ENCODE data around the gene SLC45A1. TPM values are rescaled to one million over a fixed set of nuclear protein-coding genes. Genes with fewer than 3 reads are reported as not detected.

The SLC45A1 gene
- total and polyA plus RNA-seq, 2 of the 4 experiments (the other 2 are of a cell fraction), result 0.72 to 3.9 TPM

DNA sequence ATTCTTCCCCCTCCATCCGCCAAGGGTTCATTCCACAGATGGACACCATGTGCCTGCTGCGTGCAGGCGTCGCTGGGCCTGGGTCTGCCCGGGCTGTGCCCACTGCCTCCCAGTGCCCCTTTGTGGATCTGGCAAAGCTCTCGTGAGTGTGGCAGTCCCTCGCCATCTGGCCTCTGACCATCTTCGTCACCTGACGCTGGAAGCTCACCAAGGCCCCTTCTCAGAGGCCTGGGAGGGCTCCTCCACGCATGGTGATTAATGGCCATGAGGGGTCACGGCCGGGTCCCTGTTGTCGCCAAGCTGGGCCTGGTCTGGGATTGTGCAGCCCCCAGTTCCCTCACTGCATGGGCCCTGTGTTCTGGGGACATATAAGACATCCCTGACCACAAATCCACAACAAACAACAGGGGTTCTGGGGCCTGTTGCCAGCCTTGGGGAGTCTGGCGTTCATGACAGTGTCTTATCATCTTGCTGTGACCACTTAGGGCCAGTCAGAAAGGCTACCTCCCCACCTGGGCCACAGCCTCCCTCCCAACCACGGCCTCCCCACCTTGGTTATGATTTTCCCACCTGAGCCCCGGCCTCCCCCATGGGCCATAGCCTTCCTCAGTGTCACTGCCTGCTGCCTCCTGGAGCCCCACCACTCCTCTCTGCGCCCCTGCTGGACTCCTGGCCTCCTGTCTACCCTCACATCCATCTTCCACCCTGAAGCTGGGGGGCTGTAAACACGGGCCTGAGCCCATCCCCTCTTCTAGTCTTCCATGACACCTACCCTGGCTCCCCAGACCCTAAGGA lies 27.9 kb downstream of the SLC45A1 start:
- no peak overlapping the region for H3K56ac ChIP-seq (ENCODE audit: extremely low read depth, insufficient read depth, low read length)
- no peak overlapping the region for H3K9ac ChIP-seq (ENCODE audit: low read depth, low read length)
- peak overlapping the region; percentile 17 for H2AFZ ChIP-seq (replicated peaks; ENCODE audit: low read length, poor library complexity)
- H3K27ac ChIP-seq (ENCODE audit: insufficient read depth, low read length), result no peak overlapping the region
- H3K4me1 ChIP-seq (ENCODE audit: control insufficient read depth, insufficient read depth, low read length), result peaks cover 17% of the 10 kb centered on the region
- H3K27me3 ChIP-seq (ENCODE audit: control insufficient read depth, insufficient read depth, low read length), result no peaks in the 10 kb centered on the region
- no peak for ATAC-seq (ENCODE audit: low read depth)
- 0 out of 4 replicates have a peak, but pooled peaks cover 0 to 3% of the 10 kb centered on the region in 2 experiments for H3K79me1 ChIP-seq (ENCODE audit: low read depth in 1 of 2, low read length in 2 of 2)
- ChIA-PET CTCF (interaction anchor here (0.5 kb wide), 1 partner anchor 107 kb away, joined by 3 read pairs; no protein-coding TSS in a partner anchor), POLR2A (ENCODE audit: unreplicated experiment) (no interaction called here)
- H2BK120ac ChIP-seq (ENCODE audit: low read depth, low read length), result peak overlapping the region; percentile 28; the same call in 1 of the 2 replicates
- H4K8ac ChIP-seq (ENCODE audit: low read depth in 2 of 2, low read length in 2 of 2), result no peak overlapping the region
- peak overlapping the region; percentile 61 for H4K91ac ChIP-seq (ENCODE audit: insufficient read depth, low read depth, low read length)
- no peak overlapping the region for H2BK5ac ChIP-seq (ENCODE audit: low read depth, low read length, poor library complexity, severe bottlenecking)
- TF ChIP-seq, protein P1, sequence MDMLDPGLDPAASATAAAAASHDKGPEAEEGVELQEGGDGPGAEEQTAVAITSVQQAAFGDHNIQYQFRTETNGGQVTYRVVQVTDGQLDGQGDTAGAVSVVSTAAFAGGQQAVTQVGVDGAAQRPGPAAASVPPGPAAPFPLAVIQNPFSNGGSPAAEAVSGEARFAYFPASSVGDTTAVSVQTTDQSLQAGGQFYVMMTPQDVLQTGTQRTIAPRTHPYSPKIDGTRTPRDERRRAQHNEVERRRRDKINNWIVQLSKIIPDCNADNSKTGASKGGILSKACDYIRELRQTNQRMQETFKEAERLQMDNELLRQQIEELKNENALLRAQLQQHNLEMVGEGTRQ (IDR thresholded peaks at IDR 0.05; ENCODE audit: low read depth, low read length), result no peak
- TF ChIP-seq RAD21 (IDR thresholded peaks at IDR 0.05; ENCODE audit: low read length) (no peak), MAZ (IDR thresholded peaks at IDR 0.05; ENCODE audit: borderline replicate concordance, low read depth, low read length) (no peak), SMC3 (IDR thresholded peaks at IDR 0.05; ENCODE audit: low read depth, low read length) (no peak), BHLHE40 (IDR thresholded peaks at IDR 0.05; ENCODE audit: low read depth, low read length) (no peak), RCOR1 (IDR thresholded peaks at IDR 0.05; ENCODE audit: insufficient replicate concordance, low read length) (no peak), CHD1 (IDR thresholded peaks at IDR 0.05; ENCODE audit: low read depth, low read length) (no peak), CEBPB (IDR thresholded peaks at IDR 0.05; ENCODE audit: low read depth, low read length) (no peak), RFX5 (IDR thresholded peaks at IDR 0.05; ENCODE audit: low read depth, low read length) (no peak), MXI1 (IDR thresholded peaks at IDR 0.05; ENCODE audit: borderline replicate concordance, low read depth, low read length) (no peak), FOS (IDR thresholded peaks at IDR 0.05; ENCODE audit: low read depth, low read length) (no peak), NFE2L2 (IDR thresholded peaks at IDR 0.05; ENCODE audit: low read depth, low read length) (no peak)
- TF ChIP-seq, protein P2, sequence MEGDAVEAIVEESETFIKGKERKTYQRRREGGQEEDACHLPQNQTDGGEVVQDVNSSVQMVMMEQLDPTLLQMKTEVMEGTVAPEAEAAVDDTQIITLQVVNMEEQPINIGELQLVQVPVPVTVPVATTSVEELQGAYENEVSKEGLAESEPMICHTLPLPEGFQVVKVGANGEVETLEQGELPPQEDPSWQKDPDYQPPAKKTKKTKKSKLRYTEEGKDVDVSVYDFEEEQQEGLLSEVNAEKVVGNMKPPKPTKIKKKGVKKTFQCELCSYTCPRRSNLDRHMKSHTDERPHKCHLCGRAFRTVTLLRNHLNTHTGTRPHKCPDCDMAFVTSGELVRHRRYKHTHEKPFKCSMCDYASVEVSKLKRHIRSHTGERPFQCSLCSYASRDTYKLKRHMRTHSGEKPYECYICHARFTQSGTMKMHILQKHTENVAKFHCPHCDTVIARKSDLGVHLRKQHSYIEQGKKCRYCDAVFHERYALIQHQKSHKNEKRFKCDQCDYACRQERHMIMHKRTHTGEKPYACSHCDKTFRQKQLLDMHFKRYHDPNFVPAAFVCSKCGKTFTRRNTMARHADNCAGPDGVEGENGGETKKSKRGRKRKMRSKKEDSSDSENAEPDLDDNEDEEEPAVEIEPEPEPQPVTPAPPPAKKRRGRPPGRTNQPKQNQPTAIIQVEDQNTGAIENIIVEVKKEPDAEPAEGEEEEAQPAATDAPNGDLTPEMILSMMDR (conservative IDR thresholded peaks at IDR 0.05; ENCODE audit: low read depth, low read length), result no peak
- TF ChIP-seq, protein P3, sequence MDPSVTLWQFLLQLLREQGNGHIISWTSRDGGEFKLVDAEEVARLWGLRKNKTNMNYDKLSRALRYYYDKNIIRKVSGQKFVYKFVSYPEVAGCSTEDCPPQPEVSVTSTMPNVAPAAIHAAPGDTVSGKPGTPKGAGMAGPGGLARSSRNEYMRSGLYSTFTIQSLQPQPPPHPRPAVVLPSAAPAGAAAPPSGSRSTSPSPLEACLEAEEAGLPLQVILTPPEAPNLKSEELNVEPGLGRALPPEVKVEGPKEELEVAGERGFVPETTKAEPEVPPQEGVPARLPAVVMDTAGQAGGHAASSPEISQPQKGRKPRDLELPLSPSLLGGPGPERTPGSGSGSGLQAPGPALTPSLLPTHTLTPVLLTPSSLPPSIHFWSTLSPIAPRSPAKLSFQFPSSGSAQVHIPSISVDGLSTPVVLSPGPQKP (IDR thresholded peaks at IDR 0.05; ENCODE audit: borderline replicate concordance, low read depth, low read length), result no peak
- WGBS, 2 experiments (ENCODE audit: extremely low coverage in 2 of 2, insufficient read length in 1 of 2), result 91% methylated on average over 9 of the region's 18 CpGs; no CpG with 5 or more reads in 1 of the 2 experiments
- H3K4ac ChIP-seq (ENCODE audit: low read depth, low read length), result peak overlapping the region; percentile 41; the same call in 1 of the 2 replicates
- H2AK9ac ChIP-seq (replicated peaks; ENCODE audit: low read depth, low read length, poor library complexity), result peak overlapping the region; percentile 52
- peaks cover 15% of the 10 kb centered on the region for H3K9me1 ChIP-seq (ENCODE audit: insufficient read depth, low read length)
- no peak for DNase-seq
- no peak overlapping the region for H3K4me2 ChIP-seq (ENCODE audit: low read depth, low read length)
- H3K18ac ChIP-seq (ENCODE audit: low read depth, low read length), result no peak overlapping the region
- no peak overlapping the region for H2BK20ac ChIP-seq (ENCODE audit: low read depth, low read length)
- no TSS peak for BruUV-seq (replicated peaks)
- peak overlapping the region; percentile 87; the same call in 1 of the 3 replicates for H2BK15ac ChIP-seq (ENCODE audit: low read depth, low read length)
- in situ Hi-C loops (cut with MboI; ENCODE audit: low sequenced_read_pairs), result no loop called here
- H3K14ac ChIP-seq (replicated peaks; ENCODE audit: low read depth, low read length), result no peak overlapping the region
- no peaks in the 10 kb centered on the region for H3K9me3 ChIP-seq (ENCODE audit: control insufficient read depth, insufficient read depth, low read length)
- no peaks in the 10 kb centered on the region for H4K20me1 ChIP-seq (ENCODE audit: insufficient read depth, low read length)
- no peak overlapping the region for H3K4me3 ChIP-seq (ENCODE audit: insufficient read depth, low read depth, low read length)
- H3K23ac ChIP-seq (ENCODE audit: low read depth, low read length), result no peak overlapping the region
- peak overlapping the region; percentile 3 for H2AK5ac ChIP-seq (ENCODE audit: low read depth, low read length)
- intact Hi-C loops (cut with micrococcal nuclease), result no loop called here
- dilution Hi-C loops (cut with HindIII; ENCODE audit: low sequenced_read_pairs, unreplicated experiment), result no loop called here
- H3K36me3 ChIP-seq (ENCODE audit: control insufficient read depth, insufficient read depth, low read length), result no peaks in the 10 kb centered on the region
- H4K5ac ChIP-seq (ENCODE audit: low read depth, low read length), result no peak overlapping the region

Measured in IMR-90 (cell line).